ENCODE measurements around the gene TRAFD1. TPM values are rescaled to one million over a fixed set of nuclear protein-coding genes. Genes with fewer than 3 reads are reported as not detected.

TRAFD1 gene
- total and polyA plus RNA-seq, 2 of the 8 experiments (the other 6 are each of a cell fraction or from before 2014, with no cell fraction given): 18.1 to 33.1 TPM

DNA sequence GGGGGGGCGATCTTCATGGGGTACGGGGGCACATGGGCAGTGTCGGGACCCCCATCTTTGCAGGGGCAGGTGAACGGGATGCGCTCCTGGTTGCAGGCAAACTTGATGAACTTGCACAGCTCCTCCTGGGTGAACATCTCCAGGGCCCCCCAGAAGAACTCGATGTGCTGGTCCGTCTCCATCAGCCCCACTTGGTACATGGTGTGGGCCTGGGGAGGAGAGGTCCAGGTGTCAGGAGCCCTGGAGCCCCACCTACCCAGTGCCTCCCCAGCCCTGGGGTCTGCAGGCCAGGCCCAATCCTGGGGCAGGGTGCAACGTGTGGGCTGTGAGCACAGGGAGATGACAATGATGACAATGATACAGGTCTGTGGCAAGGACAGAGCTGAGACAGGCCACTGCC, 37.7 kb downstream of the TRAFD1 start:
- ChIA-PET CTCF (ENCODE audit: partially characterized antibody) (interaction anchor here (0.6 kb wide), 2 partner anchors 56 to 470 kb away, joined by 3 to 4 read pairs; no protein-coding TSS in a partner anchor), POLR2A (ENCODE audit: partially characterized antibody) (interaction anchor here (0.5 to 1.3 kb wide), 3 partner anchors 11 to 61 kb away, joined by 3 to 4 read pairs (median 4); no protein-coding TSS in a partner anchor)
- no peak overlapping the region for H3K56ac ChIP-seq (replicated peaks; ENCODE audit: insufficient read length, low read depth, low read length)
- H2AFZ ChIP-seq (ENCODE audit: low read length): no peak overlapping the region
- H3K4me3 ChIP-seq (ENCODE audit: extremely low read depth in 1 of 4, insufficient read depth in 2 of 4, low read depth in 3 of 4, low read length in 4 of 4): no peak overlapping the region
- H4K20me1 ChIP-seq (replicated peaks in 1 of 2; ENCODE audit: control insufficient read depth in 1 of 2, insufficient read depth in 2 of 2, low read length in 2 of 2): no peaks in the 10 kb centered on the region
- no peaks in the 10 kb centered on the region; a peak in 1 of 7 replicates for H3K4me1 ChIP-seq (replicated peaks in 1 of 4; ENCODE audit: control insufficient read depth in 3 of 4, insufficient read depth in 4 of 4, low read length in 3 of 4)
- no peak overlapping the region for H2AK5ac ChIP-seq (ENCODE audit: low read depth, low read length)
- H3K23ac ChIP-seq (ENCODE audit: insufficient read length): no peak overlapping the region
- no peak overlapping the region for H3K4me2 ChIP-seq (ENCODE audit: insufficient read depth in 1 of 2, low read depth in 2 of 2, low read length in 2 of 2)
- H4K5ac ChIP-seq (ENCODE audit: insufficient read length, low read depth, low read length): no peak overlapping the region
- H2BK15ac ChIP-seq (ENCODE audit: low read length): no peak overlapping the region
- H2BK12ac ChIP-seq (ENCODE audit: low read depth, low read length): no peak overlapping the region
- H3K4ac ChIP-seq (replicated peaks; ENCODE audit: insufficient read length, low read depth, low read length): no peak overlapping the region
- no peak overlapping the region for H4K91ac ChIP-seq (replicated peaks; ENCODE audit: insufficient read length, low read length)
- H3K79me2 ChIP-seq (ENCODE audit: control insufficient read depth in 1 of 2, insufficient read depth in 2 of 2, low read length in 2 of 2): no peaks in the 10 kb centered on the region
- H4K8ac ChIP-seq (ENCODE audit: extremely low read depth, insufficient read depth, low read length): no peak overlapping the region; the same call in 1 of the 2 replicates
- no peak overlapping the region for H3K18ac ChIP-seq (ENCODE audit: extremely low read depth, low read length)
- WGBS, 2 experiments (ENCODE audit: extremely low coverage in 1 of 2, insufficient coverage in 1 of 2, insufficient read length in 1 of 2, insufficient replicate concordance in 2 of 2, low coverage in 1 of 2, low lambda C conversion rate in 2 of 2, missing lambda C conversion rate in 1 of 2): 96% methylated on average over 7 of the region's 8 CpGs; no CpG with 5 or more reads in 1 of the 2 experiments
- H2BK120ac ChIP-seq (replicated peaks; ENCODE audit: low read depth, low read length): no peak overlapping the region
- H3K14ac ChIP-seq (ENCODE audit: insufficient read length): no peak overlapping the region
- H3K9me3 ChIP-seq (ENCODE audit: insufficient read depth in 2 of 2, low read depth in 1 of 2, low read length in 1 of 2): peaks cover 13% of the 10 kb centered on the region in 2 experiments
- no peak overlapping the region for H2BK20ac ChIP-seq (ENCODE audit: low read length)
- H3K27ac ChIP-seq (ENCODE audit: low read depth, low read length): no peak overlapping the region
- no peak for FAIRE-seq
- no peak overlapping the region for H3K9ac ChIP-seq (replicated peaks in 1 of 4; ENCODE audit: extremely low read depth in 1 of 4, low read depth in 3 of 4, low read length in 3 of 4)
- H3K36me3 ChIP-seq (ENCODE audit: control insufficient read depth in 2 of 4, insufficient read depth in 4 of 4, low read length in 3 of 4): peaks cover 0 to 18% (median 10%) of the 10 kb centered on the region in 4 experiments; a peak in 5 of 8 replicates
- no peaks in the 10 kb centered on the region for H3K27me3 ChIP-seq (replicated peaks in 1 of 4; ENCODE audit: control insufficient read depth in 3 of 4, extremely low read depth in 1 of 4, insufficient read depth in 3 of 4, low read length in 3 of 4)
- no peaks in the 10 kb centered on the region for H3K23me2 ChIP-seq (ENCODE audit: low read depth, low read length)
- H2BK5ac ChIP-seq (ENCODE audit: low read depth, low read length): no peak overlapping the region
- no peaks in the 10 kb centered on the region; the same call in 1 of the 2 replicates for H3K79me1 ChIP-seq (ENCODE audit: low read depth, low read length)
- no peak for DNase-seq (ENCODE audit: low read depth in 1 of 2, low spot score in 2 of 2)
- TF ChIP-seq, protein P1, sequence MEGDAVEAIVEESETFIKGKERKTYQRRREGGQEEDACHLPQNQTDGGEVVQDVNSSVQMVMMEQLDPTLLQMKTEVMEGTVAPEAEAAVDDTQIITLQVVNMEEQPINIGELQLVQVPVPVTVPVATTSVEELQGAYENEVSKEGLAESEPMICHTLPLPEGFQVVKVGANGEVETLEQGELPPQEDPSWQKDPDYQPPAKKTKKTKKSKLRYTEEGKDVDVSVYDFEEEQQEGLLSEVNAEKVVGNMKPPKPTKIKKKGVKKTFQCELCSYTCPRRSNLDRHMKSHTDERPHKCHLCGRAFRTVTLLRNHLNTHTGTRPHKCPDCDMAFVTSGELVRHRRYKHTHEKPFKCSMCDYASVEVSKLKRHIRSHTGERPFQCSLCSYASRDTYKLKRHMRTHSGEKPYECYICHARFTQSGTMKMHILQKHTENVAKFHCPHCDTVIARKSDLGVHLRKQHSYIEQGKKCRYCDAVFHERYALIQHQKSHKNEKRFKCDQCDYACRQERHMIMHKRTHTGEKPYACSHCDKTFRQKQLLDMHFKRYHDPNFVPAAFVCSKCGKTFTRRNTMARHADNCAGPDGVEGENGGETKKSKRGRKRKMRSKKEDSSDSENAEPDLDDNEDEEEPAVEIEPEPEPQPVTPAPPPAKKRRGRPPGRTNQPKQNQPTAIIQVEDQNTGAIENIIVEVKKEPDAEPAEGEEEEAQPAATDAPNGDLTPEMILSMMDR (IDR thresholded peaks at IDR 0.05; ENCODE audit: control extremely low read depth in 1 of 3, insufficient read depth in 1 of 3, low read depth in 1 of 3, low read length in 3 of 3): no peak
- TF ChIP-seq SIRT6 (IDR thresholded peaks at IDR 0.05; ENCODE audit: low read length): no peak
- no peak for TF ChIP-seq EZH2 (IDR thresholded peaks at IDR 0.05; ENCODE audit: low read depth, low read length, severe bottlenecking)
- no peak for TF ChIP-seq TAF7 (optimal IDR thresholded peaks at IDR 0.05; ENCODE audit: borderline replicate concordance, low read depth, low read length)
- no peak for TF ChIP-seq RXRA (IDR thresholded peaks at IDR 0.05; ENCODE audit: insufficient read depth, low read depth, low read length)
- TF ChIP-seq BRCA1 (IDR thresholded peaks at IDR 0.05; ENCODE audit: low read depth, low read length): no peak
- TF ChIP-seq FOSL1 (IDR thresholded peaks at IDR 0.05; ENCODE audit: insufficient read depth, low read depth, low read length): no peak
- TF ChIP-seq, protein P2, sequence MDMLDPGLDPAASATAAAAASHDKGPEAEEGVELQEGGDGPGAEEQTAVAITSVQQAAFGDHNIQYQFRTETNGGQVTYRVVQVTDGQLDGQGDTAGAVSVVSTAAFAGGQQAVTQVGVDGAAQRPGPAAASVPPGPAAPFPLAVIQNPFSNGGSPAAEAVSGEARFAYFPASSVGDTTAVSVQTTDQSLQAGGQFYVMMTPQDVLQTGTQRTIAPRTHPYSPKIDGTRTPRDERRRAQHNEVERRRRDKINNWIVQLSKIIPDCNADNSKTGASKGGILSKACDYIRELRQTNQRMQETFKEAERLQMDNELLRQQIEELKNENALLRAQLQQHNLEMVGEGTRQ (IDR thresholded peaks at IDR 0.05; ENCODE audit: low read length): no peak
- TF ChIP-seq PHF8 (conservative IDR thresholded peaks at IDR 0.05; ENCODE audit: low read depth, low read length): no peak
- no peak for TF ChIP-seq BCL11A (IDR thresholded peaks at IDR 0.05; ENCODE audit: low read depth in 2 of 2, low read length in 2 of 2)

Measured in H1 (cell line).